GM19468 (cell line): ENCODE measurements around the gene SERINC3.

Experiments used
- ATAC-seq: cut with Tn5 transposase; IDR thresholded peaks from one replicate; pipeline ENCODE4 v1.9.1; 2021; ENCODE audit warnings: mild to moderate bottlenecking, moderate library complexity, moderate number of reproducible peaks; ENCODE audit not compliant: unreplicated experiment; ENCODE audit errors: extremely low read depth

Gene SERINC3

GRCh38 chr20:44468044-44468782 is 53.7 kb downstream of the SERINC3 start:
- ATAC-seq, result no peak

GRCh38 chr20:44467289-44467883 is 54.5 kb downstream of the SERINC3 start:
- ATAC-seq, result no peak

GRCh38 chr20:44465001-44465560 is 56.8 kb downstream of the SERINC3 start:
- ATAC-seq, result no peak

GRCh38 chr20:44464514-44464913 is 57.4 kb downstream of the SERINC3 start:
- no peak for ATAC-seq

- ATAC-seq, result no peak
Observed at GRCh38 chr20:44463466-44463865, 58.4 kb downstream of the SERINC3 start.

GRCh38 chr20:44461803-44462174 is 60.1 kb downstream of the SERINC3 start:
- ATAC-seq, result no peak

GRCh38 chr20:44461142-44461802 is 60.6 kb downstream of the SERINC3 start:
- ATAC-seq, result no peak

- ATAC-seq, result no peak
Observed at GRCh38 chr20:44460795-44461141, 61.1 kb downstream of the SERINC3 start.

GRCh38 chr20:44459271-44459670 is 62.6 kb downstream of the SERINC3 start:
- no peak for ATAC-seq

GRCh38 chr20:44457016-44457415 is 64.9 kb downstream of the SERINC3 start:
- no peak for ATAC-seq

- ATAC-seq, result no peak
Observed at GRCh38 chr20:44456611-44457010, 65.3 kb downstream of the SERINC3 start.

GRCh38 chr20:44455126-44455525 is 66.7 kb downstream of the SERINC3 start:
- ATAC-seq, result no peak

- no peak for ATAC-seq
Observed at GRCh38 chr20:44454306-44454963, 67.4 kb downstream of the SERINC3 start.

GRCh38 chr20:44450903-44451450 is 70.9 kb downstream of the SERINC3 start:
- ATAC-seq, result no peak

GRCh38 chr20:44450281-44450889 is 71.5 kb downstream of the SERINC3 start:
- no peak for ATAC-seq

- ATAC-seq, result no peak
Observed at GRCh38 chr20:44449864-44450263, 72.0 kb downstream of the SERINC3 start.

GRCh38 chr20:44448753-44449546 is 72.9 kb downstream of the SERINC3 start:
- ATAC-seq, result no peak

GRCh38 chr20:44447827-44448419 is 73.9 kb downstream of the SERINC3 start:
- no peak for ATAC-seq
